Amygdala (tissue), 56 donors: Measurements from ENCODE around the gene JOSD2.

ENCODE experiments used
- DNase-seq, 56 donors: peaks; one replicate each; lab custom pipeline; 2025; lab: John Stamatoyannopoulos, UW

JOSD2 gene

GRCh38 chr19:50514346-50515167, 3.6 kb upstream of the JOSD2 start:
- peak in 51 of 56 donors; percentile 31 to 89 (median 73) for DNase-seq

- peak in 28 of 56 donors; percentile 20 to 69 (median 52) for DNase-seq
These were observed 2.9 kb upstream of the JOSD2 start, which contains the start of gene ASPDH for GRCh38 chr19:50513746-50514345. ASPDH (minus strand) TSS chr19:50513913; CDS start chr19:50513823, 90 bp downstream.

GRCh38 chr19:50512999-50513745, 2.2 kb upstream of the JOSD2 start:
- peak in 2 of 56 donors; percentile 30 to 37 for DNase-seq

- DNase-seq, result peak in 1 of 56 donors; percentile 31
These were observed 1.4 kb upstream of the JOSD2 start for GRCh38 chr19:50512112-50512998.

- peak in 8 of 56 donors; percentile 86 to 98 (median 91) for DNase-seq
These were observed 307 bp downstream of the JOSD2 start for GRCh38 chr19:50510700-50511068.

- peak in 11 of 56 donors; percentile 21 to 67 (median 39) for DNase-seq
These were observed 795 bp downstream of the JOSD2 start for GRCh38 chr19:50510121-50510670.

GRCh38 chr19:50509366-50509765, 1.6 kb downstream of the JOSD2 start:
- DNase-seq, result no peak

- no peak for DNase-seq
These were observed 2.2 kb downstream of the JOSD2 start for GRCh38 chr19:50508843-50509190.

GRCh38 chr19:50507376-50507775, 3.6 kb downstream of the JOSD2 start:
- no peak for DNase-seq

GRCh38 chr19:50506700-50507099, 4.3 kb downstream of the JOSD2 start:
- no peak for DNase-seq

GRCh38 chr19:50505856-50506611, 5.0 kb downstream of the JOSD2 start:
- DNase-seq, result no peak

GRCh38 chr19:50501568-50502475, 9.2 kb downstream of the JOSD2 start:
- DNase-seq, result no peak

GRCh38 chr19:50501186-50501567, 9.8 kb downstream of the JOSD2 start:
- no peak for DNase-seq

GRCh38 chr19:50500753-50501151, 10.2 kb downstream of the JOSD2 start:
- DNase-seq, result peak in 1 of 56 donors; percentile 72

- DNase-seq, result peak in 29 of 56 donors; percentile 16 to 72 (median 43)
These were observed 10.8 kb downstream of the JOSD2 start for GRCh38 chr19:50500060-50500752.

- DNase-seq, result no peak
These were observed 12.6 kb downstream of the JOSD2 start for GRCh38 chr19:50498219-50499056.

- no peak for DNase-seq
These were observed 14.0 kb downstream of the JOSD2 start for GRCh38 chr19:50497022-50497405.
